ENCODE measurements around the gene SYMPK.

SYMPK gene

DNA sequence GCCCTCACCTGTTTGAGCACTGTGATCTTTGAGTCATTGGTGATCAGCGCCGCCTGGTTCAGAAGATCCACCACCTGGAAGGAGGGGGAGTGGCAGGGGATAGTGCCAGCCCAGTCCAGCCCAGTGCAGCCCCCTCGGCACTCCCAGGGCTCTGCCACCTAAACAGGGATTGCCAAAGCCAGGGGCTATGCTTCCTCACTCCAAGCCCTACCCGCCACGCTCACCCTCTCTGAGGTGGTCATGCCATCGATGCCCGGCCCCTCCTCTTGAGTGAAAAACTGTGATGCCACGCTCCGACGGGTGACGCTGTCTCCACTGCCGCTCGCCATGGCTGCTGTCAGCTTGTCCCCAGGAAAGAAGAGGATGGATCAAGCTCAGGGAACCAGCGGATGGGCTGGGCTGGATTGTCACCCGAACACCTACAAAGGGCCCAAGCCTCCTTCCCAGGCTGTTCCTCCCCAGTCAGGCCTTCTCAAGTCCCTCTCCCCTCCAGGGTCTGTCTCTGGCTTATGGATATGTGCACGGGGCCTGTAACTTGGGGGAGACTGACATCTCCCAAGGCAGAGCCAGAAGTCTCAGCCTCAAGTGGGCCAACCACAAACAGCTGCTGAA, 8.7 kb downstream of the SYMPK start:
- H3K4me3 ChIP-seq (replicated peaks; ENCODE audit: low read depth, low read length): no peak overlapping the region
- no peak for DNase-seq (ENCODE audit: extremely low read depth, low read depth)
- TF ChIP-seq, protein P1, sequence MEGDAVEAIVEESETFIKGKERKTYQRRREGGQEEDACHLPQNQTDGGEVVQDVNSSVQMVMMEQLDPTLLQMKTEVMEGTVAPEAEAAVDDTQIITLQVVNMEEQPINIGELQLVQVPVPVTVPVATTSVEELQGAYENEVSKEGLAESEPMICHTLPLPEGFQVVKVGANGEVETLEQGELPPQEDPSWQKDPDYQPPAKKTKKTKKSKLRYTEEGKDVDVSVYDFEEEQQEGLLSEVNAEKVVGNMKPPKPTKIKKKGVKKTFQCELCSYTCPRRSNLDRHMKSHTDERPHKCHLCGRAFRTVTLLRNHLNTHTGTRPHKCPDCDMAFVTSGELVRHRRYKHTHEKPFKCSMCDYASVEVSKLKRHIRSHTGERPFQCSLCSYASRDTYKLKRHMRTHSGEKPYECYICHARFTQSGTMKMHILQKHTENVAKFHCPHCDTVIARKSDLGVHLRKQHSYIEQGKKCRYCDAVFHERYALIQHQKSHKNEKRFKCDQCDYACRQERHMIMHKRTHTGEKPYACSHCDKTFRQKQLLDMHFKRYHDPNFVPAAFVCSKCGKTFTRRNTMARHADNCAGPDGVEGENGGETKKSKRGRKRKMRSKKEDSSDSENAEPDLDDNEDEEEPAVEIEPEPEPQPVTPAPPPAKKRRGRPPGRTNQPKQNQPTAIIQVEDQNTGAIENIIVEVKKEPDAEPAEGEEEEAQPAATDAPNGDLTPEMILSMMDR (IDR thresholded peaks at IDR 0.05; ENCODE audit: low read depth, low read length, missing control alignments): no peak

DNA sequence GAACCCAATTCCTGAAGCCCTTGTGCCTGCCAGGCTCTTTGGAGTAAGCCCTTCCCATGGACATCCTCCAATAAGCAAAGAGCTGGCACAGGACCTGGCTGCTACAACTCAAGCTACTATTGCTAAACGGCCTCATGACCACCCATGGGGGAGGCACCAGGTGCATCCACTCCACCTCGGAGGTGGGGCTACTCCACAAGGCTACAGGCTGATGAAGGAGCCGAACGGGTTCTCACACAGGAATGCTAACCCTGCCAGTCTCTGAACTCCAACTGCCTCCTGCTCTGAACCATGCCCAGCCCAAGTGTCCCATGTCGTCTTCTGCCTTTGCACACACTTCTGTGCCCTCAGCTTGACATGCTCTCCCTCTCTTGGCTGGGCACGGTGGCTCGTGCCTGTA, 10.0 kb downstream of the SYMPK start:
- no peak for DNase-seq (ENCODE audit: extremely low read depth, low read depth)
- no peak overlapping the region for H3K4me3 ChIP-seq (replicated peaks; ENCODE audit: low read depth, low read length)
- TF ChIP-seq, protein P1 (IDR thresholded peaks at IDR 0.05; ENCODE audit: low read depth, low read length, missing control alignments): no peak

- no peak for DNase-seq (ENCODE audit: extremely low read depth, low read depth)
- TF ChIP-seq, protein P1 (IDR thresholded peaks at IDR 0.05; ENCODE audit: low read depth, low read length, missing control alignments): no peak
- no peak overlapping the region for H3K4me3 ChIP-seq (replicated peaks; ENCODE audit: low read depth, low read length)
Measured at GRCh38 chr19:45852145-45852750, 10.7 kb downstream of the SYMPK start.

GRCh38 chr19:45848922-45849321, 14.0 kb downstream of the SYMPK start:
- no peak for DNase-seq (ENCODE audit: extremely low read depth, low read depth)
- TF ChIP-seq, protein P1 (IDR thresholded peaks at IDR 0.05; ENCODE audit: low read depth, low read length, missing control alignments): peak; percentile 33
- no peak overlapping the region for H3K4me3 ChIP-seq (replicated peaks; ENCODE audit: low read depth, low read length)

- H3K4me3 ChIP-seq (replicated peaks; ENCODE audit: low read depth, low read length): no peak overlapping the region
- no peak for DNase-seq (ENCODE audit: extremely low read depth, low read depth)
- TF ChIP-seq, protein P1 (IDR thresholded peaks at IDR 0.05; ENCODE audit: low read depth, low read length, missing control alignments): no peak
Measured at GRCh38 chr19:45847663-45848062, 15.3 kb downstream of the SYMPK start.

DNA sequence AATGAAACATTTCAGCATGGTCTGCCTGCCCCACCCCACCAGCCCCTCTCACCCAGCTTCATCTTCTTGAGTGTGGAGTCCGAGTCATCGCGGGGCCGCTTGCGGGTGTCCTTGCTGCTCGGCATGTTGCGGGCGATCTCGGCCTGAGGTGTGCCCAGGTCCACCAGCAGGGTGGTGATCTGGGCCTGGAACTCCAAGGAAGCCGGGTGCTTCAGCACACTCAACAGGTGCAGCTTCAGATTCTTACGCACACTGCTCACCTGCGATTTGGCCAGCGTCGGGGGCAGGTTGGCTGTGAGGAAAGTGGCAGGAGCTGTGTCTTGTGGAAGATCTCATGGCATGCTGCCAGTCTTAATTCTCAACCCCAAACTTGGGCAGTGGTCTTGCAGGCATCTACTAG, 20.7 kb downstream of the SYMPK start:
- TF ChIP-seq, protein P1 (IDR thresholded peaks at IDR 0.05; ENCODE audit: low read depth, low read length, missing control alignments): no peak
- H3K4me3 ChIP-seq (replicated peaks; ENCODE audit: low read depth, low read length): no peak overlapping the region

More for the DNA sequence above, 20.7 kb downstream of the SYMPK start:
- DNase-seq (ENCODE audit: extremely low read depth, low read depth): no peak

Measured in HFF-Myc (cell line).